ENCODE measurements around the gene RNF144A.
A peak's percentile ranks its signal among the peaks of the same experiment; 100 is the strongest.

The RNF144A gene

DNA sequence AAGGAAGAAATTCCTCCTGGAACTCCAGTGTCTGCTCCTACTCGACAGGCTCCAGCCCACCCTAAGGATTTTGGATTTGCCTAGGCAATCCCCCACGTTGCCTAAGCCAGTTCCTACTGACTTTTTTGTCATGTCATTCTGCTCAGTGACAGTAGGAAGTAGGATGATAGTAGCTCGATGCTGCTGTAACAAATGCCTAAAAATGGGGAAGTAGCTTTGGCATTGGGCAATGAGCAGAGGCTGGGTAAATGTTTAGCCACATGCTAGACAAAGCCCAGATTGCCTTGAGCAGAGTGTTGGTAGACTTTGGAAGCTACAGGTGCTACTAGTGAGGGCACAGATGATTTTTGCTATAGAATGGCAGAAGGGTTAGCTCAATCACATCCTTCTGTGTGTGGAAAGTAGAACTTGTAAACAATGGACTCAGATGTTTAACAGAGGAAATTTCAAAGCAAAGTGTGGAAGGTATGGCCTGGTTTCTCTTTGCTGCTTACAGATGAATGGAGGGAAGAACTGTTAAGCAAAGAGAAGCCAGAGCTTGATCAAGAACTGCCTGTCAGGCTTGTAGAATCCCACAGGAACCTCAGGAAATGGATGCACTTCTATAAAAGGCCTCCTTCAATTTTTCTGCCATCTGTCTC lies 154.8 kb downstream of the RNF144A start:
- TF ChIP-seq, protein P1, sequence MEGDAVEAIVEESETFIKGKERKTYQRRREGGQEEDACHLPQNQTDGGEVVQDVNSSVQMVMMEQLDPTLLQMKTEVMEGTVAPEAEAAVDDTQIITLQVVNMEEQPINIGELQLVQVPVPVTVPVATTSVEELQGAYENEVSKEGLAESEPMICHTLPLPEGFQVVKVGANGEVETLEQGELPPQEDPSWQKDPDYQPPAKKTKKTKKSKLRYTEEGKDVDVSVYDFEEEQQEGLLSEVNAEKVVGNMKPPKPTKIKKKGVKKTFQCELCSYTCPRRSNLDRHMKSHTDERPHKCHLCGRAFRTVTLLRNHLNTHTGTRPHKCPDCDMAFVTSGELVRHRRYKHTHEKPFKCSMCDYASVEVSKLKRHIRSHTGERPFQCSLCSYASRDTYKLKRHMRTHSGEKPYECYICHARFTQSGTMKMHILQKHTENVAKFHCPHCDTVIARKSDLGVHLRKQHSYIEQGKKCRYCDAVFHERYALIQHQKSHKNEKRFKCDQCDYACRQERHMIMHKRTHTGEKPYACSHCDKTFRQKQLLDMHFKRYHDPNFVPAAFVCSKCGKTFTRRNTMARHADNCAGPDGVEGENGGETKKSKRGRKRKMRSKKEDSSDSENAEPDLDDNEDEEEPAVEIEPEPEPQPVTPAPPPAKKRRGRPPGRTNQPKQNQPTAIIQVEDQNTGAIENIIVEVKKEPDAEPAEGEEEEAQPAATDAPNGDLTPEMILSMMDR (IDR thresholded peaks at IDR 0.05): no peak
- no peak for TF ChIP-seq ZFX (IDR thresholded peaks at IDR 0.05; ENCODE audit: borderline replicate concordance)

DNA sequence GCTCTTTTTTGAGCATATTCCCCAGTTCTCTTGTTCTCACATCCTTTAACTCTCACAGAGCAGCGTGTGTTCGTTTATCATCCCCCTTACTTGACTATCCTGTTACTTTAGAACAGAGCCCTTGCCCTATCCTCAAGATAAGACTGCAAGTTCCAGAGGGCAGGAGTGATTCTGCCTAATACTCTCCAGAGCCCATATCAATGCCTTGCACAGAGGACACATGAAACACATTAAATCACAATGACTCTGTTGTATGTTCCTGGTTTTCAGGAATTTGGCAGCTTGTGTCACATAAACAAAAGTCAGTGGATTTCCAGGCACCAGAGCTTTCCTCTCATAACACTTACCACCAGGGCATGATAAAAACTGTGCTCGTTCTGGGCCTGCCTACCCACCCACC lies 156.7 kb downstream of the RNF144A start:
- TF ChIP-seq ZFX (IDR thresholded peaks at IDR 0.05; ENCODE audit: borderline replicate concordance): no peak
- TF ChIP-seq, protein P1 (IDR thresholded peaks at IDR 0.05): no peak
- no peak overlapping the region for H3K27ac ChIP-seq

More for the DNA sequence above, 154.8 kb downstream of the RNF144A start:
- no peak overlapping the region for H3K27ac ChIP-seq

DNA sequence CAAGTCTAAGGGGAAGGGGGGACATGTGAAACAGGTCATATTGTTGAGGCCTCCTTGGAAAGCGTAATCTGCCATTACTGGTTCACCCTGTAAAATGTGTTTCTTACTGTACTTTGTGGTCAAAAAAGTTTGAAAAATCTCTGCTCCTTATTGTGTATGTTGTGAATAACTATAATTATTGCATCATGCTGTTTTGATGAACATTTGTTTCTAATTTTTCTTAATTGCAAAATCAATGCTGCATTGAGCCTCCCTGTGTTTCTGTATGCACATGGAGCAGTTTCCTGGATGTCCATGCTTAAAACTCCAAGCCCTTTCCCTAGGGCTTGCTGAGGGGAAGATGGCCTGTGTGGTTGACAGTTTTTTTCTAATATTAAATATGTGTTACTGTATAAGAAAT lies 158.6 kb downstream of the RNF144A start:
- H3K27ac ChIP-seq: no peak overlapping the region
- no peak for TF ChIP-seq ZFX (IDR thresholded peaks at IDR 0.05; ENCODE audit: borderline replicate concordance)
- TF ChIP-seq, protein P1 (IDR thresholded peaks at IDR 0.05): no peak

DNA sequence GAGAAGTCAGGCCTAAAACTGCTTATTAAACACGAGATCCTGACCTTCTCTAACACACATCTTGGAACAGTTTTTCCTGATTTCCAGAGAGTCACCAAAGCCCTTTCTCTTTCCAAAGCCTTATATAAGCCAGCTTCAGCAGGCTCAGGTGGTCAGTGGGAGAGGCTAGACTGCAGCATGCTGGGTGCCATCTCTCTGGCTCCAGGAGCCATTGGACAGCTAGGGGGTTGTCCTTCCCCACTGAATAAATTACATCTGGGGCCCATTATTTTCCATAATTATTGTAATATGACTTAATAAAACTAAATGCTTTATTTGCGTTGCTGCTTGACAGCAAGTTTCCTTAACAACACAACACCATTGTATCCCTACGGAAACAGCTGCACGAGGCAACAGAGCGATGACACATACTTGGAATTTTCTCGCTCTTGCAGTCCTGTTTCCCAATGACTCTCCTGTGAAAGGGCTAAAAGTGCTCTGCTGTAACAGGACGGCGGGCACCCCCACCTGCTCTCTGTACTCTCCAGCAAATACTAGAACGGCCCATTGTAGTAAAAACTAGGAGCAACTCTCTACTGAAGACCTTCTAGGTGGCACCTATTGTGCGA lies 160.6 kb downstream of the RNF144A start:
- TF ChIP-seq, protein P1 (IDR thresholded peaks at IDR 0.05): no peak
- no peak overlapping the region for H3K27ac ChIP-seq

DNA sequence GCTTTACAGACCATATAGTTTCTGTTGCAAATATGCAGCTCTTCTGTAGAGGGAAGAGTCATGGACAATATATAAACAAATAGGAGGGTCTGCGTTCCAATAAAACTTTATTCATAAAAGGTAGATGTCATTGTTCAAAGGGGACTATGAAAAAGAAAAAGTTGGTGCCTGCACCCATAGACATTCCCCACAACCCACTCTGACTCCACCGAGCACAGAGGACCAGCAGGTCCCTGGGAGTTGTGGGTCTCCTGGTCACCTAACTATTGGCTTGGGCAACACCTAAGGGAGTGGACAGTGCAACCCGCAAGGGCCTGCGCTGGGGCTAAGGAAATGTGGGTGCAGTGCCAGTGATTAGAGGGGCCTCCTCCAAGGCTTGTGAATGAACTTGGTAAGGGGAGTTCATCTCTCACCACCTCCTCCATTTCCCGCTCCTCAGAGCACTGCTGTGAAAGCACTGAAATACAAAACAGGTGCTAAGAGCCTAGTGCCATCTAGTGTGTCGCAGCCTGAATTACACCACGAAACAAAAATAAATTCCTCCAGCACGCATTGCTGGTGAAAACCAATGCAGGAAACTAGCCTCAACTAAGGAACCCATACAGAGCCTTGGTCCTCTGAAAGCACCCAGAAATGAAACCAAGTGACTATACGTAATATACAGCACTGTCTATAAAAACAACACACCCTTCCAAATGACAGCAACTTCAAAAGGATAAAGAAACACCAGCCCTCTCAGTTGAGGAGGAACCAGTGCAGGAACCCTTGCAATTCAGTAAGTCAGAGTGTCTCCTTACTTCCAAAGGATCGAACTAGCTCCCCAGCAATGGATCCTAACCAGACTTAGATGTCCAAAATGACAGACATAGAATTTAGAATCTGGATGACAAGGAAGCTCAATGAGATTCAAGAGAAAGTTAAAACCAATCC lies 166.6 kb downstream of the RNF144A start:
- no peak overlapping the region for H3K27ac ChIP-seq
- TF ChIP-seq, protein P1 (IDR thresholded peaks at IDR 0.05): peak; percentile 77
- no peak for TF ChIP-seq ZFX (IDR thresholded peaks at IDR 0.05; ENCODE audit: borderline replicate concordance)

DNA sequence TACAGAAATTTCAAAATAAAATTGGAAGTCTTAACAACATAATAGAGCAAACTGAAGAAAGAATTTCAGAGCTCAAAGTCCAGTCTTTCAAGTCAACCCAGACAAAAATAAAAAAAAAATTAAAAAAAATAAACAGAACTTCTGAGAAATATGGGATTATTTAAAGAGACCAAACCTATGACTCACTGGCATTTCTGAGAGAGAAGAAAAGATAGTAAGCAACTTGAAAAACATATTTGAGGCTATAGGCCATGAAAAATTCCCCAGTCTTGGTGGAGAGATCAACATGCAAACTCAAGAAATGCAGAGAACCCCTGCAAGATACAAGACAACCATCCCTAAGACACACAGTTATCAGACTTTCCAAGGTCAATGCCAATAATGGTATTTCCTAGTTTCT lies 167.4 kb downstream of the RNF144A start:
- no peak overlapping the region for H3K27ac ChIP-seq
- no peak for TF ChIP-seq ZFX (IDR thresholded peaks at IDR 0.05; ENCODE audit: borderline replicate concordance)
- TF ChIP-seq, protein P1 (IDR thresholded peaks at IDR 0.05): no peak
